A673 (cell line): Measurements from ENCODE around the gene RASA1. TPM values are rescaled to one million over a fixed set of nuclear protein-coding genes. Genes with fewer than 3 reads are reported as not detected.

ENCODE experiments used
- BruUV-seq: library from RNA; stranded (reverse); fragments of 400-500 nt; replicated peaks from 2 replicates; lab custom pipeline; 2021; lab: Mats Ljungman, UMichigan
- CTCF ChIA-PET: fragments of 300-600 bp; sonication (Branson Sonifier 250); formaldehyde crosslinking; loops from one replicate; lab custom pipeline; 2022; ENCODE audit warnings: antibody characterized with exemption; lab: Charles Lee
- POLR2A ChIA-PET: fragments of 300-600 bp; sonication (Branson Sonifier 250); formaldehyde crosslinking; loops from one replicate; lab custom pipeline; 2022; ENCODE audit warnings: antibody characterized with exemption; ENCODE audit not compliant: low non-redundant PET; lab: Charles Lee
- DNase-seq: peaks from one replicate; pipeline ENCODE4 v3.0.0-alpha.2; 2015; ENCODE audit warnings: low spot score
- H3K27ac ChIP-seq: fragments of 200-600 bp; sonication (generic); 2 replicates; pipeline ENCODE4 v1.5.1; 2016; ENCODE audit warnings: mixed run types, low read depth, mild to moderate bottlenecking, mixed read lengths, antibody characterized with exemption, low read length; ENCODE audit not compliant: poor library complexity, severe bottlenecking
- H3K27me3 ChIP-seq: fragments of 200-600 bp; sonication (generic); replicated peaks from 2 replicates; pipeline ENCODE4 v1.6.1; 2017; ENCODE audit warnings: mixed run types, low read depth, mild to moderate bottlenecking, mixed read lengths, antibody characterized with exemption, low read length; ENCODE audit not compliant: insufficient read depth, poor library complexity
- H3K36me3 ChIP-seq: fragments of 200-600 bp; sonication (generic); 2 replicates; pipeline ENCODE4 v1.6.1; 2016; ENCODE audit warnings: mixed run types, mild to moderate bottlenecking, mixed read lengths, antibody characterized with exemption, low read length; ENCODE audit not compliant: insufficient read depth, poor library complexity, severe bottlenecking
- H3K4me1 ChIP-seq: fragments of 200-600 bp; sonication (generic); 2 replicates; pipeline ENCODE4 v1.6.1; 2017; ENCODE audit warnings: mixed run types, mild to moderate bottlenecking, mixed read lengths, antibody characterized with exemption, low read length; ENCODE audit not compliant: insufficient read depth, poor library complexity, severe bottlenecking
- H3K4me3 ChIP-seq: fragments of 200-600 bp; sonication (generic); 2 replicates; pipeline ENCODE4 v1.5.1; 2016; ENCODE audit warnings: low read depth, mixed run types, mild to moderate bottlenecking, mixed read lengths, low read length; ENCODE audit not compliant: poor library complexity, severe bottlenecking
- H3K9me3 ChIP-seq: fragments of 200-600 bp; sonication (generic); 2 replicates; pipeline ENCODE4 v1.6.1; 2016; ENCODE audit warnings: mixed run types, low read depth, mild to moderate bottlenecking, mixed read lengths, antibody characterized with exemption, low read length; ENCODE audit not compliant: poor library complexity, severe bottlenecking
- CTCF ChIP-seq: fragments of 300-800, 200-600 bp; sonication (generic); conservative IDR thresholded peaks from 2 replicates; pipeline ENCODE4 v1.5.1; 2017; ENCODE audit warnings: low read depth, mild to moderate bottlenecking, antibody characterized with exemption, low read length, moderate library complexity, mixed read lengths
- EZH2 ChIP-seq: fragments of 200-600 bp; sonication (generic); IDR thresholded peaks from 2 replicates; pipeline ENCODE4 v1.6.1; 2017; ENCODE audit warnings: borderline replicate concordance, low read depth, mild to moderate bottlenecking, mixed read lengths, antibody characterized with exemption, low read length; ENCODE audit not compliant: poor library complexity, severe bottlenecking
- intact Hi-C: fragments of 100-400 bp; cut with micrococcal nuclease; formaldehyde crosslinking; loops from one replicate; pipeline ENCODE4 v1.10.0; 2022; ENCODE audit not compliant: unreplicated experiment
- total RNA-seq: library from RNA; stranded (reverse); gene quantifications from 2 replicates; pipeline ENCODE4 v1.2.3, GENCODE V29; 2021

The RASA1 gene
- total RNA-seq, 1 experiment from 2014 or later, result 34.2 TPM

GRCh38 chr5:87233143-87233542 lies 34.5 kb upstream of the RASA1 start:
- BruUV-seq, result no TSS peak
- H3K36me3 ChIP-seq, result no peaks in the 10 kb centered on the region
- ChIA-PET POLR2A (no interaction called here), CTCF (no interaction called here)
- no peak for DNase-seq
- intact Hi-C loops, result no loop called here
- H3K9me3 ChIP-seq, result no peaks in the 10 kb centered on the region
- H3K27ac ChIP-seq, result no peak overlapping the region
- no peaks in the 10 kb centered on the region for H3K4me1 ChIP-seq
- no peak overlapping the region for H3K4me3 ChIP-seq
- H3K27me3 ChIP-seq, result no peaks in the 10 kb centered on the region
- TF ChIP-seq CTCF, result no peak
- no peak for TF ChIP-seq EZH2

- Histone ChIP-seq H3K36me3 (no peaks in the 10 kb centered on the region), H3K4me1 (no peaks in the 10 kb centered on the region), H3K9me3 (no peaks in the 10 kb centered on the region), H3K27me3 (no peaks in the 10 kb centered on the region), H3K4me3 (no peak overlapping the region), H3K27ac (no peak overlapping the region)
- POLR2A ChIA-PET, result no interaction called here
- intact Hi-C loops, result no loop called here
- CTCF ChIA-PET, result no interaction called here
- TF ChIP-seq CTCF (no peak), EZH2 (no peak)
- DNase-seq, result no peak
- BruUV-seq, result no TSS peak
Observed at GRCh38 chr5:87241555-87241954, 26.1 kb upstream of the RASA1 start.

- ChIA-PET POLR2A (no interaction called here), CTCF (no interaction called here)
- Histone ChIP-seq H3K4me1 (no peaks in the 10 kb centered on the region), H3K27me3 (no peaks in the 10 kb centered on the region), H3K4me3 (no peak overlapping the region), H3K27ac (no peak overlapping the region), H3K9me3 (no peaks in the 10 kb centered on the region), H3K36me3 (no peaks in the 10 kb centered on the region)
- no peak for DNase-seq
- no TSS peak for BruUV-seq
- intact Hi-C loops, result no loop called here
- TF ChIP-seq CTCF, result no peak
- no peak for TF ChIP-seq EZH2
Observed at GRCh38 chr5:87242242-87242641, 25.4 kb upstream of the RASA1 start.
